Islet precursor cell (in vitro differentiated cells): ENCODE data around the gene DNAAF6.
"Not testable (repeated sequence)": the region's sequence is repeated elsewhere in the genome, so short reads cannot be mapped to it uniquely, and the experiment has no call there.

Experiments
- DNase-seq: peaks from one replicate; pipeline ENCODE4 v3.0.0-alpha.2; 2018

The DNAAF6 gene

GRCh38 chrX:107205770-107206696 is at the start of gene DNAAF6, which contains the start of gene NUP62CL:
DNAAF6 (plus strand) TSS chrX:107206611; CDS start chrX:107212876, 6,265 bp downstream.
NUP62CL (minus strand) TSS chrX:107206433; CDS start chrX:107175146, 31,287 bp downstream.
- peak; percentile 96 for DNase-seq

- not testable (repeated sequence) for DNase-seq
Measured at GRCh38 chrX:107157618-107158017, 48.8 kb upstream of the DNAAF6 start.

GRCh38 chrX:107167163-107167921 is 39.1 kb upstream of the DNAAF6 start:
- no peak for DNase-seq

DNA sequence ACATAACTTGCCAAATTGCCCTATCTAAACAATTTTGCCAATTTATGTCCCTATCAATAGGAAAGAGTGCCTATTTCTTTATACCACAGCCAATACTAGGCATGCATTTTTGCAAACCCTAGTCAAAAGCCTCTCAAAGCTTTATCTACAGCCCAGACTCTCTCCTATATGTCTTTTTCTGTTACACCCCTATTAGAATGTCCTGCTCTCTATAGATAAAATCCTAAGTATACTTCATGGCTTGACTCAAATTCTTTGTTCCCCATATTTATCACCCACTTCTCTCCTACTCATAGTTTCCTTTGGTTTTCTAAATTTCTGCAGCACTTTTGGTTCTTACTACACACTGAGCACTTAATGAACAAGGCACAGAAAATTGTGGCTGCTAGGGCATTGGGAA is 38.2 kb upstream of the DNAAF6 start:
- DNase-seq: no peak

- no peak for DNase-seq
Measured at GRCh38 chrX:107168712-107169111, 37.7 kb upstream of the DNAAF6 start.

- DNase-seq: no peak
Measured at GRCh38 chrX:107171369-107172102, 34.9 kb upstream of the DNAAF6 start.

- no peak for DNase-seq
Measured at GRCh38 chrX:107197319-107197718, 9.1 kb upstream of the DNAAF6 start.

GRCh38 chrX:107198074-107198473 is 8.3 kb upstream of the DNAAF6 start:
- not testable (repeated sequence) for DNase-seq

- DNase-seq: no peak
Measured at GRCh38 chrX:107199491-107199890, 6.9 kb upstream of the DNAAF6 start.

- DNase-seq: no peak
Measured at GRCh38 chrX:107204068-107204605, 2.3 kb upstream of the DNAAF6 start.

- DNase-seq: no peak
Measured at GRCh38 chrX:107206697-107207065, 270 bp downstream of the DNAAF6 start.

DNA sequence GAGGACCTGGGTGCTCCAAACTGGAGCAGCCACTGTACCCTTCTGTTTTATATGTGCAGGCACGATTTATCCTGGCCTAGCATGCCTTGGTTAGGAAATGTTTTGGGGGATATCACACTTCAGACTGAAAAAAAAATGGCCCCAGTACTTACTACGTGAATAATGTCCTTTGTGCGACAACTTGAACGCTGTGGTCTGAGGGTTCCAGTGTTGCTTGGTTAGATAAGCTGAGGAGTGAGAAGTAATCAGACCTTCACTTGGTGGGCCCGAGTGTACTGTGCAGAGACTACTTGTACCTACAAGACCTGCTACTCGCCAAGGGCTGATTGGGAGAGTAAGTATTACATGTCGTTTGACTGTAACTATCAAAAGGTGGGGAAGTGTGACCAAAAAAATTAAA is 678 bp downstream of the DNAAF6 start:
- no peak for DNase-seq

GRCh38 chrX:107207943-107208342 is 1.5 kb downstream of the DNAAF6 start:
- no peak for DNase-seq

GRCh38 chrX:107213477-107213876 is 7.1 kb downstream of the DNAAF6 start:
- DNase-seq: no peak

- DNase-seq: no peak
Measured at GRCh38 chrX:107226757-107227156, 20.3 kb downstream of the DNAAF6 start.

DNA sequence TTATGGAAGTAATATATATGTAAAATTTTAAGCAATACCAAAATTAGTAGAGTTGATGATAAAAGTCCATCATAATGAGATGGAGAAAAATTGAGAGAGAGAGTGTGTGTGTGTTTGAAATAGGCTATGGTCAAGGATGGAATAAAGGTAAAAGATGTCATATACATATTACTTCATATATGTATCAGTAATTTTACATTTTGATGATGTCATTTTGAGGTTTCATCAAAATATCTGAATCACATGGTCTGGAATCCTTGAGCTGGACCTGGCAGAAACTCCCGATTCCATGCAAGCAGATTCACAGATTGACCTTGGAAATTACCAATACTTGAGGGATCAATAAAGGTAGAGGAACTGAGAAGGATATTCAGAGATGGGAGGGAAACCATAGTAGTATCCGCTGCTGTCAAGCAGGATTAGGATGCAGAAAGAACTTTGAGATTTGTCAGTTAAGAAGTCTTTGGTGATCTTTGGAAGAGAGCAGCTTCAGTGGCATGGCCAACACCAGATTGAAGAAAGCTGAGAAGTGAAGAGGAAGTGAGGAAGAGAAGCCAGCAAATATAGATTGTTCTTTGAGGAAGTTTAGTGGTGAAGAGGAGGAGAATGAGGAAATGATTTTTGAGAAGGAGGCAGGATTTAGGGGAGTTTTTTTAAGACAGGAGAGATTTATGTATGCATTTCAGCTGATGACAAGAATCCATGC is 21.5 kb downstream of the DNAAF6 start:
- DNase-seq: no peak

GRCh38 chrX:107228486-107228819 is 22.0 kb downstream of the DNAAF6 start:
- no peak for DNase-seq

- DNase-seq: peak; percentile 75
Measured at GRCh38 chrX:107272431-107272921, 66.1 kb downstream of the DNAAF6 start.

- DNase-seq: no peak
Measured at GRCh38 chrX:107273795-107274194, 67.4 kb downstream of the DNAAF6 start.

DNA sequence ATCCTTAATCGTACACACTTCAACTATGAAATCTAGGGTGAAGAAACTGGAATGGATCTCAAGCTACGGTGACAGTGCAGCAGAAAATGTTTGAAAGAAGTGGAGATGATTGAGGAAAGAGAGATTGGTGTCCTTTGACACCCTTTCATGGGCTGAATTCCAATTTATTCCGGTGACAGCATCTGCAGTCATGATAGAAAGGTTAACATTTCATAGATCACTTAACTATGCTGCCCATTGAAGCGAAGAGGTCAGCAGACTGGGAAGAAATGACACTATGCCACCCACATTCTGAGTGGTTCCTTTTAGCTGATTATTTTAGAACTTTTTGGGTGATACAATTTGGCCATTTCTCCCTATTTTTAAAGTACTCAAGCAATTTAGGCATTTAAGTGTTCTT is 82.3 kb downstream of the DNAAF6 start:
- DNase-seq: no peak

DNA sequence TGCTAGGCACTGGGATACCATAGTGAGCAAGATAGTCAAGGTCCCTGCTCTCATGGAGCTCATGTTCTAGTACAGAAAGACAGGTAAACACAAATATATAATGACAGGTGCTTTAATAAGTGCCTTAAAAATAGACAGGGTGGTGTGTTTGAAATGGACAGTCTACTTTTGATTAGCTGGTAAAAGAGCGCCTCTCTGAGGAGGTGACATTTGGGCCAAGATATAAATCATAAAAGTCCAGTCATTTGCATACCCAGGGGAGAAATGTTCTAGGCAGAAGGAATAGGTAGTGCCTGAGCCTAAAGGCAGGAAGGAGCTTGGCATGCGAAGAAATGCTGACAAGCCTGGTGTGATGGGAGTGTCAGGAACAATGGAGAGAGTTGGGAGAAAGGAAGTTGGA is 83.6 kb downstream of the DNAAF6 start:
- DNase-seq: no peak

DNA sequence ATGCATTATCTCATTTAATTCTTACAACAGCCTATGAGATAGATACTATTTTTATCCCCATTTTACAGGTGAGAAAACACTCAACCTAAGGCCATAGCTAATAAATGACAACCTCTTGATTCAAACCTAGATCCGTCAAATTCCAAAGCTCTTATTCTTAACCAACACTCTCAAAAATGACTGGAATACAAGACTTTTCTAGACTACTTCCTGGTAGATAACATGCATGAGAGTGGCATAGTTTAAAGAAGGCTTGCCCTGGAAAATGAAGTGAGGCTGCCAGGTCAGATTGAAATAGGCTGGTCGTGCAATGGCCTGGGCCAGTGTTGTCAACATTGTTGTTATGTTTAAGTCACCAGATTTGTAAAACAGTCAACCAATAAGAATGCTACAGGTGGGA is 86.6 kb downstream of the DNAAF6 start:
- DNase-seq: no peak
